Measurements from ENCODE around the gene CDC42SE2.

- TF ChIP-seq POLR2A (IDR thresholded peaks at IDR 0.05) (no peak), CTCF (IDR thresholded peaks at IDR 0.05) (no peak), POLR2AphosphoS5 (IDR thresholded peaks at IDR 0.05) (no peak)
These were observed 21.1 kb upstream of the CDC42SE2 start for GRCh38 chr5:131242728-131243255.
